GM12892 (cell line): Measurements from ENCODE around the gene GDPD4.

Experiments used
- POLR2A ChIP-seq: IDR thresholded peaks from 2 replicates; pipeline ENCODE4 v1.6.1; 2011; ENCODE audit warnings: low read depth, low read length, control low read depth
- POLR2AphosphoS5 ChIP-seq: IDR thresholded peaks from 2 replicates; pipeline ENCODE4 v1.6.1; 2011; ENCODE audit warnings: low read depth, low read length, control low read depth

DNA sequence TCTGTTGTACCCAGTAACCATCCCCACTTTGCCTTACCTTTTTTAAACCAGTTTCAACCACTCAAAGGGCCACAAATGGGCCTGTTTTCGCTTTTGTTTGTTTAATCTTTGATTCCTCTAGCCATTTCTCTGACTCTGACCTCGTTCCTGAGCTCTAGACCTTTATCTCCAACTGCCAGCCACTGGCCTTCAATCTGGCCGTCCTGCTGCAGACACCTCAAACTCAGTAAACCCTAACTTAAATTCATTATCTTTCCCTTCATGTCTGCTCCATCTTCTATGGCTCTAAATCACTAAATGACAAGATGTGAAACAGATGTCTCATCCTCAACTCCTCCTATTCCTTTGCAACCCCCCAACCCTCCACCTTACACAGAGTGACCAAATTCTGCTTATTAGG is 1.3 kb upstream of the GDPD4 start:
- TF ChIP-seq POLR2AphosphoS5 (no peak), POLR2A (no peak)
